A673 (cell line): ENCODE data around the gene MAB21L1. TPM values are rescaled to one million over a fixed set of nuclear protein-coding genes. Genes with fewer than 3 reads are reported as not detected.

Source experiments
- BruUV-seq: library from RNA; stranded (reverse); fragments of 400-500 nt; replicated peaks from 2 replicates; lab custom pipeline; 2021; lab: Mats Ljungman, UMichigan
- CTCF ChIA-PET: fragments of 300-600 bp; sonication (Branson Sonifier 250); formaldehyde crosslinking; loops from one replicate; lab custom pipeline; 2022; ENCODE audit warnings: antibody characterized with exemption; lab: Charles Lee
- POLR2A ChIA-PET: fragments of 300-600 bp; sonication (Branson Sonifier 250); formaldehyde crosslinking; loops from one replicate; lab custom pipeline; 2022; ENCODE audit warnings: antibody characterized with exemption; ENCODE audit not compliant: low non-redundant PET; lab: Charles Lee
- DNase-seq: peaks from one replicate; pipeline ENCODE4 v3.0.0-alpha.2; 2015; ENCODE audit warnings: low spot score
- H3K27ac ChIP-seq: fragments of 200-600 bp; sonication (generic); 2 replicates; pipeline ENCODE4 v1.5.1; 2016; ENCODE audit warnings: mixed run types, low read depth, mild to moderate bottlenecking, mixed read lengths, antibody characterized with exemption, low read length; ENCODE audit not compliant: poor library complexity, severe bottlenecking
- H3K27me3 ChIP-seq: fragments of 200-600 bp; sonication (generic); replicated peaks from 2 replicates; pipeline ENCODE4 v1.6.1; 2017; ENCODE audit warnings: mixed run types, low read depth, mild to moderate bottlenecking, mixed read lengths, antibody characterized with exemption, low read length; ENCODE audit not compliant: insufficient read depth, poor library complexity
- H3K36me3 ChIP-seq: fragments of 200-600 bp; sonication (generic); 2 replicates; pipeline ENCODE4 v1.6.1; 2016; ENCODE audit warnings: mixed run types, mild to moderate bottlenecking, mixed read lengths, antibody characterized with exemption, low read length; ENCODE audit not compliant: insufficient read depth, poor library complexity, severe bottlenecking
- H3K4me1 ChIP-seq: fragments of 200-600 bp; sonication (generic); 2 replicates; pipeline ENCODE4 v1.6.1; 2017; ENCODE audit warnings: mixed run types, mild to moderate bottlenecking, mixed read lengths, antibody characterized with exemption, low read length; ENCODE audit not compliant: insufficient read depth, poor library complexity, severe bottlenecking
- H3K4me3 ChIP-seq: fragments of 200-600 bp; sonication (generic); 2 replicates; pipeline ENCODE4 v1.5.1; 2016; ENCODE audit warnings: low read depth, mixed run types, mild to moderate bottlenecking, mixed read lengths, low read length; ENCODE audit not compliant: poor library complexity, severe bottlenecking
- H3K9me3 ChIP-seq: fragments of 200-600 bp; sonication (generic); 2 replicates; pipeline ENCODE4 v1.6.1; 2016; ENCODE audit warnings: mixed run types, low read depth, mild to moderate bottlenecking, mixed read lengths, antibody characterized with exemption, low read length; ENCODE audit not compliant: poor library complexity, severe bottlenecking
- CTCF ChIP-seq: fragments of 300-800, 200-600 bp; sonication (generic); conservative IDR thresholded peaks from 2 replicates; pipeline ENCODE4 v1.5.1; 2017; ENCODE audit warnings: low read depth, mild to moderate bottlenecking, antibody characterized with exemption, low read length, moderate library complexity, mixed read lengths
- EZH2 ChIP-seq: fragments of 200-600 bp; sonication (generic); IDR thresholded peaks from 2 replicates; pipeline ENCODE4 v1.6.1; 2017; ENCODE audit warnings: borderline replicate concordance, low read depth, mild to moderate bottlenecking, mixed read lengths, antibody characterized with exemption, low read length; ENCODE audit not compliant: poor library complexity, severe bottlenecking
- intact Hi-C: fragments of 100-400 bp; cut with micrococcal nuclease; formaldehyde crosslinking; loops from one replicate; pipeline ENCODE4 v1.10.0; 2022; ENCODE audit not compliant: unreplicated experiment
- total RNA-seq: library from RNA; stranded (reverse); gene quantifications from 2 replicates; pipeline ENCODE4 v1.2.3, GENCODE V29; 2021

MAB21L1 gene
- total RNA-seq, 1 experiment from 2014 or later = not detected

GRCh38 chr13:35502456-35502855, 26.0 kb upstream of the MAB21L1 start:
- H3K36me3 ChIP-seq = no peaks in the 10 kb centered on the region
- H3K9me3 ChIP-seq = no peaks in the 10 kb centered on the region
- no peaks in the 10 kb centered on the region for H3K27me3 ChIP-seq
- DNase-seq = no peak
- CTCF ChIA-PET = no interaction called here
- no peak for TF ChIP-seq CTCF
- TF ChIP-seq EZH2 = no peak
- no peaks in the 10 kb centered on the region for H3K4me1 ChIP-seq
- no peak overlapping the region for H3K27ac ChIP-seq
- POLR2A ChIA-PET = no interaction called here
- intact Hi-C loops = no loop called here
- BruUV-seq = no TSS peak
- no peak overlapping the region for H3K4me3 ChIP-seq

GRCh38 chr13:35501661-35502235, 25.3 kb upstream of the MAB21L1 start:
- Histone ChIP-seq H3K4me1 (no peaks in the 10 kb centered on the region), H3K36me3 (no peaks in the 10 kb centered on the region), H3K27me3 (no peaks in the 10 kb centered on the region), H3K9me3 (no peaks in the 10 kb centered on the region), H3K27ac (no peak overlapping the region), H3K4me3 (no peak overlapping the region)
- no peak for DNase-seq
- BruUV-seq = no TSS peak
- ChIA-PET CTCF (no interaction called here), POLR2A (no interaction called here)
- intact Hi-C loops = no loop called here
- TF ChIP-seq CTCF (no peak), EZH2 (no peak)

GRCh38 chr13:35500144-35500543, 23.7 kb upstream of the MAB21L1 start:
- ChIA-PET CTCF (no interaction called here), POLR2A (no interaction called here)
- H3K36me3 ChIP-seq = no peaks in the 10 kb centered on the region
- no peaks in the 10 kb centered on the region for H3K27me3 ChIP-seq
- H3K4me1 ChIP-seq = no peaks in the 10 kb centered on the region
- H3K27ac ChIP-seq = no peak overlapping the region
- no peak for TF ChIP-seq EZH2
- no peak for TF ChIP-seq CTCF
- DNase-seq = no peak
- intact Hi-C loops = no loop called here
- no peak overlapping the region for H3K4me3 ChIP-seq
- no peaks in the 10 kb centered on the region for H3K9me3 ChIP-seq
- no TSS peak for BruUV-seq
